Measurements from ENCODE around the gene COQ10A.

DNA sequence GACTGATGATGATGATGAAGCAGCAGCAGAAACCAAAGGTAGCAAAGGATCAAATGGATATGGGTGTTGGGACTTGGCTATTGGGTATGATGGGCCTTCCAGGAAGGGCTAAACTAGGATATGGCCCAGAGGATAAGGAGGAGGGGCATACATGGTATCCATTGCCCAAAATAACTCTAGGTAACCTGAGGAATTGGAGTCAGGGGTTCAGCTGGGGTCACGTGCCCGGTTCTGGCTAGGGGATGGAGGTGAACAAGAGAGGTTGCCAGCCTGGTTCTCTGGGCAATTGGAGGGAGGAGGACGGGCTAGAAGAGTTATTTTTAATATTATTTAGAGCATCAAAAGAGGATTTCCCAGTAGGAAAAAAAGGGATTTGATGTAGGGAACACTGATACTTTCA, 5.8 kb upstream of the COQ10A start:
- TF ChIP-seq CTCF (IDR thresholded peaks at IDR 0.05) (no peak), POLR2A (IDR thresholded peaks at IDR 0.05) (no peak), POLR2AphosphoS5 (IDR thresholded peaks at IDR 0.05; ENCODE audit: insufficient read depth in 1 of 2, low read depth in 1 of 2) (no peak)
